Measurements from ENCODE around the gene MAML2.

The MAML2 gene

DNA sequence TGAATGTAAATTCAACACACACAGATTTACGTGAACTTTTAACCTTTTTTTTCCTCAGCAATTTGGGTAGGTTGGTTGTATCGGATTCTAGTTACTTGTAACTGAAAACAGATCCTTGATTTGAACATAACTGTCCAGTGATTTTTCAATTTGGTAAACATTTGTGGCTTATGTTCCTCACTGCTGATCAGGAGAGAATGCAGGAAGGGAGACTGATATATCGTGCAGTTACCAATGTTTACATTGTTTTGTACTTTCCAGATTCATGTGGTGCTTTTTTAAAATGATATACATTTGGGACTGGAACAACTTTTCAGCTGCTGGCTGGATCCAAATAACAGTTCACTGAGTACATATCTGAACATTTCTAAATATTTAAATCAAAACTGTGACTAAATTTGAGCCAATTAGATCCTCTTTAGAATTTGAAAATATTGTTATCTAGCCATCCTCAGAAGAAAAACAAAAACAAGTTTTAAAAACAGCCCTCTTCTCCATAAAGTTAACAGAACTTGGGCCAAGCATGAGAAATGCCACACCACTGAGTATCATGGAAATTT, 334.8 kb downstream of the MAML2 start:
- DNase-seq (ENCODE audit: low read depth): no peak

DNA sequence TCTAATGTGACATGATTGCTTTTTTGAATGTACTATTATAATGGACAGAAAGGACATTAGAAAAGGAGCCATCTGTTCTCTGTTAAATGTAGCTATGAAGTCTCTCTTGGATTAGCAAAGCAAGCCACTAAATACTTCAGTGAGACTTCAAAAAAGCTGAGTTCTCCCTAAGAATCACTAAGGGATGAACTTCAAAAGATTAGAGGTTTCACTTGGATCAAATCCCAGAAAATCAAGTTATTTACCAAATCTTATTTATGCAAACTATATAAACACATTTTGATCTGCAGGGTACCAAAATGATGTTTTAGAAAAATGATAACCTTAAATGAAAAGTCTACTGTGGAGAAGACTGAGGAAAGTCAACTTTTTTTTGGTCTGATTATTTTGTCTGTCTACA, 337.0 kb downstream of the MAML2 start:
- no peak for DNase-seq (ENCODE audit: low read depth)

DNA sequence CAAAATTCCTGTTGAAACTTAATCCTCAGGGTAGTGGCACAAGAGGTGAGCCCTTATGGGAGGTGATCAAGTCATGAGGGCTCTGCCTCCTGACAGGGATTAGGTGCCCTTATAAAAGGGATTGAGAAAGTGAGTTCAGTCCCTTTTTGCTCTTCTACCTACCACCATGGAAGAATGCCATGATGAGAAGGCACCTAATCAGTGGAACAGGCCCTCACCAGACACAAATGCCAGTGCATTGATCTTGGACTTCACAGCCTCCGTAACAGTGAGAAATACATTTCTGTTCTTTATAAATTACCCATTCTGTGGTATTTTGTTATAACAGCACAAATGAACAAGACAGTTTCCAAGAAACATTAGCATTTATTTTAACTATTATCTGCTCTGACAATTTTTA, 338.1 kb downstream of the MAML2 start:
- DNase-seq (ENCODE audit: low read depth): no peak

DNA sequence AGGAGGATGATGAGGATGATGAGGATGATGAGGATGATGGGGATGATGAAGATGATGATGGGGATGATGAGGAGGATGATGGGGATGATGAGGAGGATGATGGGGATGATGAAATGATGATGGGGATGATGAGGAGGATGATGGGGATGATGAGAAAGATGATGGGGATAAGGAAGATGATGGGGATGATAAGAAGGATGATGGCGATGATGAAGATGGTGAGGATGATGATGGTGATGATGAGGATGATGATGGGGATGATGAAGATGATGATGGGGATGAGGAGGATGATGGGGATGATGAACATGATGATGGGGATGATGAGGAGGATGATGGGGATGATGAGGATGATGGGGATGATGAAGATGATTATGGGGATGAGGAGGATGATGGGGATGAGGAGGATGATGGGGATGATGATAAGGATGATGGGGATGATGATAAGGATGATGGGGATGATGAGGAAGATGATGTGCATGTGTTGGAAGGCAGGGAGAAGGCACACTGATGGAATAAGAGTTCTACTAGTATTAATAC, 340.2 kb downstream of the MAML2 start:
- DNase-seq (ENCODE audit: low read depth): no peak

DNA sequence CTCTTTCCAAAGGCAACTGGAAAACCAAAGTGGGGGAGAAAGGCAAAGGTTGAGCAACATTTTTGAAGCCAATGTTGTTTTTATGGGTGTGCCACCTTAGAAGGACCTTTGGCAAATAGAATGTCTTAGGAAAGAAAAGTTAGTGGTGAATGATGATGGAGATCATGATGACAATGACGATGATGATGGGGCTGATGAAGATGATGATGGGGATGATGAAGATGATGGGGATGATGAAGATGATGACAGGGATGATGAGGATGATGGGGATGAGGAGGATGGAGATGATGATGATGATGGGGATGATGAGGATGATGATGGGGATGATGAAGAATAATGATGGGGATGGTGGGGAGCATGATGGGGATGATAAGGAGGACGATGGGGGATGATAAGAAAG, 340.7 kb downstream of the MAML2 start:
- no peak for DNase-seq (ENCODE audit: low read depth)

DNA sequence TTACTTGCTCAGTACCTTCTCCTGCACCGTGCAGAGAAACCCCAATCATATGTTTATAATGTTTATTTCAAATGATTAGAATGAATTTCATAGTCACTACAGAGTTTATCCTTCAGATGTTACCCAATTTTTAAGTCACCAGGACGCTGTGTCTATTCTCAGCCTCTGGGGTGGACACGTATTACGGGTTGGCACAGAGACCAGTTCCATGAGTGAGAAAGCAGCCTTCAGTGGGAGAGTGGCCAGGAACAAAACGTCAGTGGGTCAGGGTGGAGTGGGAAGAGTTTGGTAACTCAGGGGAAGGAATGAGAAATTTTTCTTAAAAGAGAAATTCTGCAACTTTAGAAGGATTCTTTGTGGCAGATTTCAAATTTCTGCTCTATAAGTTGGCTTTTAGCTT, 342.0 kb downstream of the MAML2 start:
- no peak for DNase-seq (ENCODE audit: low read depth)

DNA sequence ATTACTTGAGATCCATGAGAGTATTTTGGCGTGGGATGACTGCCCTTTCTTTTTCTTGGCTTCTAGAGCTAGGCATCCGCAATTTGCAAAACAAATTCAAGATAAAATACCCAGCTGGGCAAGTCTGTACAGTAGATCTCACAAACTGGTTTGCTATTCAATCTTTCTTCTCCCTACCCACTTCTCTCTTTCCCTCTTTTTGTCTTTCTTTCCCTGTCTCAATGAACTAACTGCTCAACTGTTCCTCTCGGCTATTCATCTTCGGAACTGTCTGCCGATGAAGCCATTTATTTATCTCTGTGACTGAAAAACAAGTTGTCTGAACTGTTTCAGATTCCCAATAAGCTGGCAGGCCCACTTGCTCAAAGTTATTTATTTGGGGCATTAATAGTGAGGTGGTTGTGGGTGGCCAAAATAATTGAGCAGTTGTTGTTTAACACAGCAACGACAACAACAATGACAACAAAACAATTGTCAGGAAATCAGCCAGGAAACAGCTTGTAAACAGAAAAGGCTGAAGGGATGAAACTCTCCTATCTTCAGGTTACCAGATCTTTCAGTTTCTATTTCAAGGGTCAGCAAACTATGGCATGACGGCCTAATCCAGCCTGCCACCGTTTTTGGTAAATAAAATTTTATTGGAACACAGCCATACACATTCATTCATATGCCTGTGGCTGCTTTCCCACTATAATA, 343.1 kb downstream of the MAML2 start:
- no peak for DNase-seq (ENCODE audit: low read depth)

DNA sequence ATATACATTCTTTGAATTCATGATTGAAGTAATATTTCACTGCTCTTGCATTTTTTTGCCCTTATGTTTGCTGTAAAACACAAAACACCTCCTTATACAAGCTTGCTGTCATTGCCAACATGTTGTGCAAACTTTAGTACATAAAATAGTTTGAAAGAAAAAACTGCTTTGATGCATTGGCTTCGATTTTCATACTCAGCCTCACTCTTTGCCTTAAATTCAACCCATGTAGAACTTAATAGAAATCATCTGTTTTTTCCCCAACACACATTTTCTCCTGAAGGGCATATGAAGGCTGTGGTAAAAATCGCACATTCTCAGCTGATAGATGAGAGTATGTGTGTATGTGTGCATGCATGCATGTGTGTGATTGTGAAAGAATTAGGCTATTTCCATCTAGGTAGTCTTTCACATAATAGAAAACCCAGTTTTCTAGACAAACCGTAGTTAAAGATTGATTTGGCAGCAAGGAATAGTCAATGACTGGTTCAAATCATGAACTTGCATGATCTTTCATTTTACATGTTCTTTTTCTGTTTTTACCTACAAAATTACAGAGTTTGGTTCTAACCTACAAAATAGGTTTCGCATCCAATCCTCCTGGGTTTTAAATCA, 346.3 kb downstream of the MAML2 start:
- no peak for DNase-seq (ENCODE audit: low read depth)

DNA sequence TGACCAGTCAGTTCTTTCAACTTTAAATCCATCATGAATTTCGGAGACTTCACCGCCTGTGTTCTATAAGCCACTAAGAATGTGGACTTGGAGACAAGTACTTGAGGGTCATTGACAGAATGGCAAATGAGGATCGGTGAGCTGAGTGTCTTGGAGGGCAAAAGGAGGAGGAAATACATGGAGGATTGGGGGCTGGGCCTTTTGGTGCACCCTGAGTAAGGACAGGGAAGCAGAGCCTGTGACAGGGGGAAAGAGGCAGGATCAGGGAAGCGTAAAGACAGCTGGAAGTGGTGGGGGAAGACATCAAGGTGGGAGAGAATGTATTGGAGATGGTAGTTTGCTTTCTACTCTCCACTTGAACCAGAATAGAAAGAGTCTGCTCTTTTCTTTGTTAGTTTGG, 348.7 kb downstream of the MAML2 start:
- DNase-seq (ENCODE audit: low read depth): no peak

DNA sequence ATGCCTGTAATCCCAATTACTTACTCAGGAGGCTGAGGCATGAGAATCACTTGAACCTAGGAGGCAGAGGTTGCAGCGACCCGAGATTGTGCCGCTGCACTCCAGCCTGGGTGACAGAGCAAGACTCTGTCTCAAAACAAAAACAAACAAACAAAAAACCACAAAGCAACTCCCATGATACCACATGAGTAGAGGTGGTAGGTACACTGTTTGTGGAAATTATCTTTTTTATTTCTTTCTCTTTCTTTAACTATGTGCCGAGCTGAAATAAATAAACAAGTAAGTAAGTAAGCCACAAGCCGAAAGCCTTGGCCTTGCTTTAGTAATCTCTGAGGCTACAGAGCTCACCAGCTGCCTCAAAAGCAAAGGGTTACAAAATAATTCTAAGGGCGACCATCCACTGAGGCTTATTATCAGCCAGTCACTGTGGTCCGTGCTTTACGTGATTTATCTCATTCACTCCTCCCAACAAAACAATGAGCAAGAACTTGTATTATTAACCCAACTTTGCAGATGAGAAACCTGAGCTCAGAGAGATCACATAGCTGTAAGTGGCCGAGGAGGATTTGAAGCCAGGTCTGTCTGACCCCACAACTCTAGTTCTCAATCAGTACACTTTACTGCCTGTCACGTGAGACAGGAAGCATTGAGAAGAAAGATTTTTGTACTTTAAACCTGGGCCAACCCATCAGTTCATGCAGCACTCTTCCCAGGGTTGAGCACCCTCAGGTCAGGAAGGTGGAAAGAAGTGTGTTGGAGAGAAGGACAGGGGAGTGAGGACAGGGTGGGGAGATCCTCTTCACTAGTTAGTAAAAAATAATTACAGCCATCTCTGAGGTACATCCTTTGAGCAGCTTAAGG, 349.3 kb downstream of the MAML2 start:
- DNase-seq (ENCODE audit: low read depth): no peak

DNA sequence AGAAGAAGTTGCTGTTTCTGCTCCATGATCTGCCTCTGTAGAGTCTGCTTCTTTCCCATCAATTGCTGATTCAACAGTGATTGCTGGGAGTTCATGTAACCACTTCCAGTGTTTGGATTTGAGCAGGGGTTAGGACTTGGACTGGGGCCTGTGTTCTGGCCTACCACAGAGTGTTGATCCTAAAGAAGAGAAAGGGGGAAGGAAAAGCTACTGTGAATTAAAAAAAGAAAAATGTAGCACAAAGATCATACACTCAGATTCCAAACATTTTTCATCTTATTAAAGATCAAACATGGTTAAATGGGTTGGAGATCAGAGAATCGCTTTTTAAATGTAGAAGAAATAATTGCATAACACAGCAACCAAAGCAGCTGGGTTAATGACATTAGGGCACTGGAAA, 351.4 kb downstream of the MAML2 start:
- DNase-seq (ENCODE audit: low read depth): no peak

DNA sequence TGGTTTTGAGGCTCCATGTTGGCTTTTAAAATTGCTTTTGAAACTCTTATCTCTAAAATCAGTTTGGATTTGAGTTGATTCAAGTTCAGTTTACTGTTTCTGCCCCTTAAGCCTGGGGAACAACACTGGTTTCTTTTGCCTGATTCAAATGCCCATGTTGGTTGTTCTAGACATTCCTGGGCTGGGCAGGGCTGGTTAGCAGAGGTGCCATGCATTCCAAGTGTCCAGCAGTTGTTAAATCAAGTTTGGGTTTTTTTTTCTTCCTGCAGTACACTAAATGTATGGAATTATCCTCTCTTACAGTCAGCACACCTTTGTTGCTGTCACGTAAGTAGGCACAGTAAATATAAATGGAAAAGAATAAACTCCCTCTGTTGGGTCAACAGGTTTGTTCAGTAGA, 351.9 kb downstream of the MAML2 start:
- DNase-seq (ENCODE audit: low read depth): no peak

DNA sequence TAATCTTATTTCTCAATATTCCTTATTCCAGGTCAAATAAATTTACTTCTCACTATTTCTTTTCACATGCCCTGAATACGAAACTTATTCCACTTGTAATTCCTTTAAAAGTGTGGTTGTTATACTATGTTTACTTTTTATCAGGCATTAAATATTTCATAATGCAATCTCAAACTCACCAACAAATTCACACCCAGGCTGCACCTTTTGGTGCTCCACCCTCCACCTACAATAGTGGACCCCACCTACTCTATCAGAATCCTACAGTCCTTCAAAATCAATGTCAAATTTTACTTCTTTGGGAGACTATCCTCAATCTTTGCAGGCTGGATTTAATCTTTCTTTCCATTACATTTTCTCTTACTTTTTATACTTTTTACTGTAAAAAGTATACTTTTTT, 353.2 kb downstream of the MAML2 start:
- no peak for DNase-seq (ENCODE audit: low read depth)

DNA sequence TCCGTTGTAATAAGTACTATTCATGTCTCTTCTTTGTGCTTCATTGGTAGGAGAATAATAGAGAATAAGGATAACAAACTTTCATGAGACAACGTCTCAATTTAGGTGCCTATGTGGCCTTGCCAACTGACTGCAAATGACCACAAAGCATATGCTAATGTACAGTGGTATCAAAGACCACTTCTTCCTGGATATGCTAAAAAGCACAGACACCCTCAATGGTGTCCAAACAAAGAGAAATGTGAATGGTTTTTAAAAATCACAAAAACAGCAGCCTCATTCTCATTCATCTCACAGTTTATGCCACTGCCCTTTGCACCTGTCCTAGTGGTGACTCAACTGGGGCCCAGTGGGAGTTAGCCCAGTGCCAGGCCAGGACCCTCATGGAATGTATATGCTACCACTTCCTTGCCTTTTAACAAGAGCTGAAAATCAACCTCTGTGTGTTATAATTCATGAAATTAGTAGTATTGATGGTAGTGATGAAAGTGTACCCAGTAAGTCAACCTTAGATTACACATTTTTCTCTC, 353.9 kb downstream of the MAML2 start:
- no peak for DNase-seq (ENCODE audit: low read depth)

DNA sequence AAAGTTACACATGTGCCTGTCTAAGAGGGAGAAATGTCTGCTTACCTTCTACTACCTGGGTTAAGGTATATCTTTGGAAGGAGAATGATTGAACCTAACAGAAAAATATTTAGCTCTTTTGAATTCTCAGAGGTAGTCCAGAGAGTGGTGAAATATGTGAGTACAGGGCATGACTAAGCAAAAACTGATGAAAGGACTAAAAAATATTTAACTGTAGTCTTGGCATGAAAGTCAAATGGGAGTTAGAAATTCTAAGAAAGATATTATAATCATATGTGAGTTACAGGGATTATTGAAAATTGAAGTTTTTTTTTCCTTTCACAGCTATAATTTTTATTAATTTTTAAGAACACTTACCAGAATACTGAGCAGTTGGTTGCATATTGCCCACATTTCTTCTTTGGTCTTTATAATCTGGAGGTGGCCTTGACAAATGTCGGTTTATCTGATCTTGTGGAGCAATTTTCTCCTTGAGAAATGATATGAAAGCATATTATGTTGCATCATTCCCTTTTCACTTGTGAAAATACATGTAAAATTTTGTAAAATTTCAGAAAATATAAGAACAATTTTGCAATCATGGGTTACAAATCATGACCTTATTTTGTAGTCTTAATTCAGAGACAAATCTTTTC, 357.7 kb downstream of the MAML2 start:
- no peak for DNase-seq (ENCODE audit: low read depth)

DNA sequence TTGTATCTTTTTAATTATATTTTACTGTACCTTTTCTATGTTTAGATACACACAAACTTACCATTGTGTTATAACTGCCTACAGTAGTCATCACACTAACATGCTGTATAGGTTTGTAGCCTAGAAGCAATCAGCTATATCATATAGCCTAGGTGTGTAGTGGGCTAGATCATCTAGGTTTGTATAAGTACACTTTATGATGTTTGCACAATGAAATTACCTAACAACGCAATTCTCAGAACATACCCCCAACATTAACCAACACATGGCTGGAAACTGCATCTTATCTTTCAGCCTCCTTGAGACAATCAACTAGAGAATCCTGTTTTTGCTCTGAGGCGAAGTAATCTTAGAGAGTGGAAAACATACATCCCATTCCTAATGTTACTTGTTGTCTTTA, 358.9 kb downstream of the MAML2 start:
- no peak for DNase-seq (ENCODE audit: low read depth)

DNA sequence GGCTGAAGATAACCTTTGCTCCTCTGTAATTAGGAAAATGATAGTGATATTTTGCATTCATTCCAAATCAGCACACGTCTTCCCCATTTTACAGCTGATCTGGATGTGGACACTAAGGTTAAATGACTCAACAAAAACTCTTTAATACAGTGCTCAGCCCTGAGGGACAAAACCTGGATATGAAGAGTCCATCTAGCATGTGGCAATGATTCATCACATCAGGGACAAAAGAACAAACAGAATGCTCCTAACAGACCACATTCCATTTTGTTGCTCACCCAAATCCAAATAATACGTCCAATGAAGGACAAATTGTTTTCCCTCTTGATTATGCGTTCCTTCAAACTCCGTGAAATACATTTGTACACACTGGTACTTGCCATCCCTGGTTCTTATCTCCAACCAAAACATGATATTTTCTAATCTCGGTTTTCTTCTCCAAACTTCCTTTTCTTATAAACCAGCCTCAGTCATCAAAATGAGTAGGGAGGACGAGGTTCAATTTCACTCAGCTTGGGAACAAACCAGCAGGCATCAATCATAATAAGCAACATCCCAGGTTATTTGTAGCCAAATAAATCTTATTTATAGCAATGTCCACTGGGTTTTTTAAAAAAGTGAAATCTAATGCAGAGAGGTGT, 365.3 kb downstream of the MAML2 start:
- DNase-seq (ENCODE audit: low read depth): no peak

DNA sequence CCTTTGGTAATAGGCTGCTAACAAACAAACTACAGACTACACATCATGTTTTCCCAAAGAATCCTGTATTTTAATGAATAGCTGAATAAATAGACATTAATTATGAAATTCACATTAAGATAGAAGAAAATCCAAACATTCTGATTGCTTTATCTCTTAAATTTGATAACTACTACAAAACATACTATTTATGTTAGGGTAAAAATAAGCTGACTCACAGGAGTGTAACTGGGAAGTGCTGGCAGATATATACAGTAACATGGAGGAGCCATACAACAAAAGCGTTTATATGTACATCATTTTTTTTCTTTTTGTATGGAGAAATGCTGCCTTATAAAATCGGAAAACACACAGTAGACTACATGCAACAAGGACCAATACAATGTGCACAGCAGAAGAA, 366.4 kb downstream of the MAML2 start:
- no peak for DNase-seq (ENCODE audit: low read depth)

DNA sequence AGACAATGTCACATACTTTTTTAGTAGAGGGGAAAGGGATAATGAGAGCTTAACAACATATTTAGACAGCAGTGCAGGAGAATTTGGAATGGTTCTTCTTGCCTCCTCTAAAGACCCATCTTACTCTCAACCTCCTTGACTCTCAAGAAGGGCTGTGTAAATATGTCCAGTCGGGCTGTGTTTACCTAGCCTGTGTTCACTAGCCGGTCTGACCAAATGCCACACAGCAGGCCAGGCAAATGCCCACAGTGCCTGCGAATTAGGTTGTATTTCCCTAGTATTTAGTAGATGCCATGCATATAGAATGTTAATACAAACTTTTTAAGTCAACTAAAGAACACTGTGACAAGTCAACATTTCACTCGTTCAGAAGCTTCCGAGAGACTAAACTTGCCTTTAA, 367.7 kb downstream of the MAML2 start:
- DNase-seq (ENCODE audit: low read depth): no peak

DNA sequence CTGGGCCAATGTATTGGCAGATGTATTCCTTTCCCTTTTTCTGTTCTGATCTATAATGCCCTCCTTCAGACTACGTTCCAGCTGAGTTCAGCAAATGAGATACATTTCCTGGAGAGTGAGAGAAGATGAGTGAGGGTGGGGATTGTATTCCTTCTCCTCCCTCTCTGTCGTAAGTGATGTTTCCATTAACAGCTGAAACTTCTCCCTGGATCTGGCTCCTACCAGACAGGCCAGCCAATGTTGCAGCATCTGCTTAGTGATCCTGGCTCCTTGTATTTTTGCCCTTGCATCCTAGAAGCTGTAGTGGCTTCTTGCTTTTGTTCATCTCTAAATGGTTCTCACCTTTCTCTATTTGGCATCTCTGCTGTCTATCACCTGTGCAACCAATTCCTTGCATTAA, 370.9 kb downstream of the MAML2 start:
- no peak for DNase-seq (ENCODE audit: low read depth)

DNA sequence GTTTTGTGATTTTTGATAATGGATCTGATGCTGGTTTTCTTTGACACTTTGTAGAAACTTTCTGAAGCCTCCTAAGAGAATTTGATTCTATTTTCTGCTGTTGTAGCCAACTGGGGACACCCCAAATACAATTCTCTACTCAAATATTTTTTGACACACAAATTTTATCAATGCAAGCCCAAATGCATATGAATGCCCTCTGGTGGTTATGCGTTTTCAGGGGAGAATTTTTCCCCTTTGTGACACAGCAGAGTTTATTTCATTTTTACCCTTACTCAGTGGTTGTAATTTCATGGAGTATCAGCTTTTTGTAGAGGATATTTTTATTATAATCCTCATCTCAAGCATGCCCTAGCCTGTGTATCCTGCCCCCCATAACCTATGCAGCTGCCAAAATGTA, 374.4 kb downstream of the MAML2 start:
- DNase-seq (ENCODE audit: low read depth): no peak
